ENCODE data around the gene PRKAG1. TPM values are rescaled to one million over a fixed set of nuclear protein-coding genes. Genes with fewer than 3 reads are reported as not detected.

Gene PRKAG1
- total RNA-seq, 3 donors from 2014 or later = 68.1 to 70.6 (median 68.4) TPM

DNA sequence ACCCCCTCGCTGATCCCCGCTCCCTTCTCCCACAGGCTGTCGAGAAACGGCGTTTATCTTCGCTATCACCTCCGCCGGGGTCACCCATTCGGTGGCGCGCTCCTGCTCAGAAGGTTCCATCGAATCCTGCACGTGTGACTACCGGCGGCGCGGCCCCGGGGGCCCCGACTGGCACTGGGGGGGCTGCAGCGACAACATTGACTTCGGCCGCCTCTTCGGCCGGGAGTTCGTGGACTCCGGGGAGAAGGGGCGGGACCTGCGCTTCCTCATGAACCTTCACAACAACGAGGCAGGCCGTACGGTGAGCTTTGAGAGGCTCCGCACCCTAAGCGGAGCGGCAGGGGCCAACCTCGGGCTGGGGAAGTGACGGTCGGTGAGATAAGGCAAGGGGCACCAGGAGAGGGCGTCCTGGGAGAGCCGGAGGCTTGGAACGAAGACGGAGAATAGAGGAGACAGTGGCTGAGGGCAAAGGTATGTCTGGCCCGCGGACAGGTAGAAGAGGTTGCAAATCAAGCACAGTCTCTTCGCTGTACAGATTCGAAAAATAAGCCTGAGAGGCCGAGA is 38.1 kb downstream of the PRKAG1 start:
- no peak for DNase-seq
- Mint-ChIP-seq H3K27me3 (ENCODE audit: low read depth) (peaks cover 35% of the 10 kb centered on the region), H3K4me1 (ENCODE audit: low read depth) (peaks cover 48% of the 10 kb centered on the region), H3K4me3 (peak overlapping the region; percentile 76), H3K36me3 (ENCODE audit: insufficient read depth) (no peaks in the 10 kb centered on the region), H3K9me3 (no peaks in the 10 kb centered on the region)
- no peak for ATAC-seq

DNA sequence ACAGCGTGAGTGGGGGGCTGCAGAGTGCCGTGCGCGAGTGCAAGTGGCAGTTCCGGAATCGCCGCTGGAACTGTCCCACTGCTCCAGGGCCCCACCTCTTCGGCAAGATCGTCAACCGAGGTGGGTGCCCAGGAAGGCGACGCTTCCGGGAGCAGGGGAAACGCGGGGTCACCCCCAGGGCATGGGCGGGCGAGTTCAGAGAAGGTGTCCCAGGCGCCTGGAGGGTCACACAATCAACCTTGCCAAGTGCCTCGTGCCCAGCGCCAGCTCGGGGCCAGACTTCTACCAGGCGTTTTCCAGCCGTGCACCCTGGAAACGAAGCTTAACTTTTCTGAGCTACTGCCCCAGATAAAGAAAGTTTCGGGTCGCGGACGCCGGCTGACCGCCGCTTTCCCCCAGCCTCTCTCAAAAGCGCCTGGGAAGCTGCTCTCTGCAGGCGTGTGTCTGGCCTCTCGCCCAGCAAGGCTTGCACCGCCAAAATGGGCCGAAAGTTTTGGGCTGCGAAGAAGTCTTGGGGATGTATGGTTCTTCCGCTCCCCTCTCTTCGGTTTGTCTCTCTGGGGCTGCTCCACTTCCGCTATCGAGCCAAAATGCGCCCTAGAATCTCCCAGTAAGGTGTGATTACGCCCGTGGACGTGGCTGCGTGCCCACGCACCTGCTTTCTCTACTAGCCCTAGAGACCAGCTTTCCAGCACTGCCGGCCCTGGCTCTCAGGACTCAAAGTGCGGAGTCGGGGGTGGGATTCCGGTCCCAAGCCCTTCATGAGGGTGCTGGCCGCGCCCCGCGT is 38.8 kb downstream of the PRKAG1 start:
- DNase-seq (no peak), ATAC-seq (no peak)
- peaks cover 37% of the 10 kb centered on the region for H3K27me3 Mint-ChIP-seq (ENCODE audit: low read depth)
- H3K4me3 Mint-ChIP-seq = peak overlapping the region; percentile 76
- H3K36me3 Mint-ChIP-seq (ENCODE audit: insufficient read depth) = no peaks in the 10 kb centered on the region
- H3K4me1 Mint-ChIP-seq (ENCODE audit: low read depth) = peaks cover 48% of the 10 kb centered on the region
- no peaks in the 10 kb centered on the region for H3K9me3 Mint-ChIP-seq

DNA sequence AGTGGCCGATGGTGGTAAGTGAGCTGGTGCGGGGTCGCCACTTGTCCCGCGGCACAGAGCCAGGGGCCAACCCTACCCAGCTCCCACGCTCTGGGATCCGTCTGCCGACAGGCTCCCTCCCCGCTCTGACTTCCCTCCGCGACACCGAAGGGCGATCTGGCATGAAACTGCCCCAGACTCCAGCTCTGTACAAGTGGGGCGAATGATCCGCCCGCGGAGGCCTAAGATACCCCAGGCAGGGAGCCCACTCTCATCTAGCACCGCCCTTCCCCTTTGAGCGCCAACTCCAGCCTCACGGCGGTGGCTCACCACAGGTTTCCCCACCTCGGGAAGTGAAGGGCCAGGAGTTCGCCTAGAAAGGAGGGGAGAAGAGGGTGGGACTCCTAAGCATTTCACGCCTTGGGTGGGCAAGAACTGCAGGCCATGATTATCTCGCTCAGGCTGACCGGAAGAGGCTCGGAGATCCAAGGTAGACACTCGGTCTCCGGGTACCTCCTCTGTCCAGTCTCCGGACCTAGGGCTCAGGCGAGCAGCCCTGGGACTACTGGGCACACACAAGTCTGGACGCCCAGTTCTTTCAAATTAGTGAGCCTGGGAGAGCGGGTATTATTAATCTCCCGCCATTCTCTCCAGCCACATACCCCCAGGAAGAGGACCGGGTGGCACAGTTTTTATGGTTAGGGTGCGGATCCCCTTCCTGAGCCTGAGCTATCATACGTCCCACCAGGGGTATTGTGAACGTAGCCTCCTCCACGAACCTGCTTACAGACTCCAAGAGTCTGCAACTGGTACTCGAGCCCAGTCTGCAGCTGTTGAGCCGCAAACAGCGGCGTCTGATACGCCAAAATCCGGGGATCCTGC is 39.6 kb downstream of the PRKAG1 start:
- no peak for ATAC-seq
- H3K4me1 Mint-ChIP-seq (ENCODE audit: low read depth) = peaks cover 48% of the 10 kb centered on the region
- no peaks in the 10 kb centered on the region for H3K36me3 Mint-ChIP-seq (ENCODE audit: insufficient read depth)
- H3K27me3 Mint-ChIP-seq (ENCODE audit: low read depth) = peaks cover 37% of the 10 kb centered on the region
- peak overlapping the region; percentile 76 for H3K4me3 Mint-ChIP-seq
- DNase-seq = no peak
- no peaks in the 10 kb centered on the region for H3K9me3 Mint-ChIP-seq

DNA sequence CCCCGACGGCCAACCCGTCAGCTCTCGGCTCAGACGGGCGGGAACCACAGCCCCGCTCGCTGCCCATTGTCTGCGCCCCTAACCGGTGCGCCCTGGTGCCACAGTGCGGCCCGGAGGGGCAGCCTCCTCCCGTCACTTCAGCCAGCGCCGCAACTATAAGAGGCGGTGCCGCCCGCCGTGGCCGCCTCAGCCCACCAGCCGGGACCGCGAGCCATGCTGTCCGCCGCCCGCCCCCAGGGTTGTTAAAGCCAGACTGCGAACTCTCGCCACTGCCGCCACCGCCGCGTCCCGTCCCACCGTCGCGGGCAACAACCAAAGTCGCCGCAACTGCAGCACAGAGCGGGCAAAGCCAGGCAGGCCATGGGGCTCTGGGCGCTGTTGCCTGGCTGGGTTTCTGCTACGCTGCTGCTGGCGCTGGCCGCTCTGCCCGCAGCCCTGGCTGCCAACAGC is 40.3 kb downstream of the PRKAG1 start, which contains the start of gene WNT1:
Gene WNT1, plus strand, starts transcription at position 32 of the 450 bp plus-strand sequence. Its CDS starts 329 bp downstream, at position 361.
- Mint-ChIP-seq H3K4me1 (ENCODE audit: low read depth) (peaks cover 48% of the 10 kb centered on the region), H3K9me3 (no peaks in the 10 kb centered on the region), H3K4me3 (peak within 1 kb of the TSS; percentile 76), H3K27me3 (ENCODE audit: low read depth) (peaks cover 44% of the 10 kb centered on the region), H3K36me3 (ENCODE audit: insufficient read depth) (no peaks in the 10 kb centered on the region)
- ATAC-seq = peak; percentile 5
- DNase-seq = no peak

DNA sequence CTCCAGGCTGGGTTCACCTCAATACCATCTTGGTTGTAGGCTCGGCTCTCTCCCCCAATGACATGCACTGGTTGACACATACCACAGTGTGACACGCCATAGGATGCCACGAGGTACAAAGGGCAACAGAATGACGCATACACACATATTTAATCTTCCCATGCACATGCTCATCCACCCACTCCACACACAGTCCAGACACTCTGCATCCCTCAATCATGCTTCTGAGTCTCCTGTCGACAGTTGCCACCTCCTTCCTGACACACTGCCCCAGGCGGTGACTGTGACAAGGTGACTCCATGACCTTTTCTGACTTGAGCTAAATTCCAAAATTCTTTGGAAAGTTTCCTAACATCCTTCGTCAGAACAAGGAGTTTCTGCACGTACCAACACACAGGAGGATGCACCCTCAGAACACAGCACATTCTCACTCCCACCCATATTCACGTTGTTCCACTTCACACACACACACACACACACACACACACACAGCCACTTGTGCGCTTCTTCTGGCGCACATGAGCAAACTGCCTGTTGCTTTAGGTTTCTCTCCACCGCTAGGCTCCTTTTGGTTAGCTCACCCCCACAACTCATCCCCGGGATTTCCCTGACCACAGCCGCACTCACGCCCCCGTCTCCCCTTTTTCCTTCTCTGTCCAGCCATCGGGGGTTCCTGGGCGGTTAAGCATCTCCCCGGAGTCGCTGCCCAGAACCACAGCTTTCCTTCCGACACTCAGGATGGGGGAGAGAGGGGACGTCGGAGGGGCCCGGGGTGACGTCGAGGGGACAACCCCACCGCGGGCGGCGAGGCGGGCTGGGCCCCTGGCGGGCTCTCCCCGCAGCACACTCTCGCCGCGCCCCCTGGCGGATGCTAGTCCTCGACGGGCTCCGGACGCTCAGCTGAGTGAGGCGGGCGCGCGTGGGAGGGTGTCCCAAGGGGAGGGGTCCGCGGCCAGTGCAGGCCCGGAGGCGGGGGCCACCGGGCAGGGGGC is 41.0 kb downstream of the PRKAG1 start:
- DNase-seq (peak; percentile 83), ATAC-seq (peak; percentile 63 to 67)
- no peaks in the 10 kb centered on the region for H3K36me3 Mint-ChIP-seq (ENCODE audit: insufficient read depth)
- H3K27me3 Mint-ChIP-seq (ENCODE audit: low read depth) = peaks cover 51% of the 10 kb centered on the region
- H3K4me1 Mint-ChIP-seq (ENCODE audit: low read depth) = peaks cover 50% of the 10 kb centered on the region
- H3K9me3 Mint-ChIP-seq = no peaks in the 10 kb centered on the region
- peak overlapping the region; percentile 35 for H3K4me3 Mint-ChIP-seq

DNA sequence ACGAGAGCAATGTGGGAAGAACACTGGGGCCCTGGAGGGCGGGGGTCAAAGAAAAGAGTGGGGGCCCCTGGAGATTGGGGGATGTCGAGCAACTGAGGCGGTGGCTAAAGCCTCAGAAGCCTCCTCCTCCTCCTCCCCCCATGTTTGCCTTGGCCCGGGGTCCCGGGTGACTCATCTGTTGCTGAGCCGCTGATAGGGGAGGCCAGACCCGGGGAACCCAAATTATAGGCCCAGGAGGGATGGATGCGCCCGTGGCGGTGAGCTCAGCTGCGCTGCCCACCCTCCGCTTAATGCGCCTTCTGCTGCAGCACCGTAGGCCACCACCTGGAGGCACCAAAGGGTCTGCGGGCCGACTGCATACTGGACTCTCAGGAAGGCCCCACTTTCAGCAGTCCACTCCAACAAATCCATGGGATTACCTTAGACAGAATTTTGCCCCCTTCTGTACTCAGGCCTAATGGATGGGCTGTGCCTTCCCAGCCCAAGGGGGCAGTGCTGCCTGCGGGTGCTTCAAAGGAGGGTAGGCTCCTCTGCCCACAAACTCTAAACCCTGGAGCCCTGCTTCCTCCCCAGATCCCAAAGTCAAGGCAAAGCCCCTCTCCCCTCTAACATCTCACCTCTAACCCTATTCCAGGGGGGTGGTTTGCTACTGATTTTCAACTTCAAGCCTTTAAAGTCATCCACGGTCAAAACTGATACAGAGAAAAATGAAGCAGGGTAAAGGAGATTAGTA is 44.5 kb downstream of the PRKAG1 start:
- Mint-ChIP-seq H3K36me3 (ENCODE audit: insufficient read depth) (no peaks in the 10 kb centered on the region), H3K9me3 (no peaks in the 10 kb centered on the region)
- no peak for ATAC-seq

DNA sequence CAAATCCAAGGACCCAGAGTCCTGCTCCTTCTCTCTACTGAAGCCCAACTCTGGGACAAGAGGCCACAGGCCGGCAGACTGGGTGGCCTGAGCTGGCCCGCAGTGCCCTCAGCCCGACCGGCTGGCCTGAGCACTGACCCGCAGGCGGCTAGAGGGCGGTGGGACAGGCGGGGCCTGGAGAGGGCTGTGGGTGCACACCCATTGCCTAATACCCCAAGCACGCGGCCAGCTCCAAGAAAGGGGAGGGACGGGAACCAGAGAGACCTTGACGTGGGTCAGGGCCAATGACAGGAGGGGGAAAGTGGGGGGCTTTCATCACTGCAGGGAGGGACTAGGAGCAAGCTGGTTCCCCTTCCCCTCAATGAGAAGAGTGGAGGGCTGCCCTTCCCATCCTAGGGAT is 45.0 kb downstream of the PRKAG1 start:
- DNase-seq (no peak), ATAC-seq (no peak)
- Mint-ChIP-seq H3K36me3 (ENCODE audit: insufficient read depth) (no peaks in the 10 kb centered on the region), H3K4me1 (ENCODE audit: low read depth) (peaks cover 46% of the 10 kb centered on the region), H3K9me3 (no peaks in the 10 kb centered on the region), H3K4me3 (no peak overlapping the region), H3K27me3 (ENCODE audit: low read depth) (peaks cover 52% of the 10 kb centered on the region)

More for the DNA sequence above, 44.5 kb downstream of the PRKAG1 start:
- DNase-seq = no peak
- Mint-ChIP-seq H3K4me1 (ENCODE audit: low read depth) (peaks cover 48% of the 10 kb centered on the region), H3K27me3 (ENCODE audit: low read depth) (peaks cover 54% of the 10 kb centered on the region), H3K4me3 (no peak overlapping the region)

DNA sequence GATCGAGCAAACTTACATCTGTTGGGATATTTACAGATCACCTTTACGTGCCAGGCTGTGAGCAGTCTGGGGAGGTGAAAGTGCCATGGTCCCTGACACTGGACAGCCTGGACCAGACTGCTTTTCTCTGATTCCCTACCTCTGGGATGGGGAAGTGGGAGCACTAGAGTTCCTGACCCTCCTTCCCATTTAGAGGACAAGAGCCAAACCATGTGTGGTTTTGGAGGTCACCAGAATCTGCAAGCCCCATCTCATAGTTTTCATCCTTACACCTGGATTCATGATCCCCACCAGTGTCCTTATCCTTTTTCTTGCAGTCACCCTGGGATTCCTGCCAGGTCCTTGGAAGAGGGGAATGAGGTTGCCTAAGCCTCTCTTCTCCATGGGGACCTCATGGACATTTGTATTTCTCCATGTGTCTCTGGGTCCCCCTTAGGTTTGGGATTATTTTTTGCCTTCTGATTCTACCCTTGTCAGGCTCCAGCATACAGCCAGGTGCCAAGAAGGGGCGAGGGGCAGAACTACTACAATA is 45.6 kb downstream of the PRKAG1 start:
- H3K36me3 Mint-ChIP-seq (ENCODE audit: insufficient read depth) = no peaks in the 10 kb centered on the region
- peaks cover 46% of the 10 kb centered on the region for H3K4me1 Mint-ChIP-seq (ENCODE audit: low read depth)
- peaks cover 52% of the 10 kb centered on the region for H3K27me3 Mint-ChIP-seq (ENCODE audit: low read depth)
- H3K9me3 Mint-ChIP-seq = no peaks in the 10 kb centered on the region
- DNase-seq (no peak), ATAC-seq (no peak)
- H3K4me3 Mint-ChIP-seq = no peak overlapping the region

DNA sequence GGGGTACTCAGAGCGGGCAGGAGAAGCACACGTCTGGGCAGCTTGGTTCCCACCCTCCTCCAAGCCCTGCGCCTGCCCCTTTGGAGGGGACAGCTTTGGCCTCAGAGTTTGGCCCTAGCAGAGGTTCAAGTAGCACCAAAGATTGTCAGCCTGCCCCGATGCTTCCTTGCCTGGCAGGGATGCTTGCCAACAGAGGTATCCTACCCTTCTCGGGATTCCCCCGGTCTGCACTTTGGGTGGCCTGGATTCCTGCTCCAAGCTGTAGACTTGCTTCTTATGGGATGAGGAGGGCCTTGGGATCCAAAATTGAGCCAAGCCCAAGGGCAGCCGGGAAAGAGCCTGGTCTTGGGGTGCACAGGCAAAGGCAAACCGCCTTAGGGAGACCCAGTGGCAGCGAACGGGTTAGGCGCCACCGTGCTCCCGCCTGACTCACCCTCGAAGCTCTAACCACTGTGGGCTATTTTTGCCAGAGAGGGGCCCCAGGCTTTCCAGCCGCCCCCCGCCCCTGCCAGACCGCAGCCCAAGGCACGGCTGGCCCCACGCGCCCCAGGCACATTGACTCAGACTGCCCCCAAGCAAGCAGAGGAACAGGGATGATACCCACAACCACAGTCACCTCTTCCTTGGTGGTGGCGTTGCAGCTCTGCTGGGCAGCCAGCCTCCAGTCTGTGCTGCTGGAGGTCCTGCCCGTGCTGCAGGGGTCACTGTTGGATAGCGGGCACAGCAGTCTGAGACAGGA is 46.2 kb downstream of the PRKAG1 start:
- ATAC-seq = peak; percentile 34 to 38
- peaks cover 46% of the 10 kb centered on the region for H3K27me3 Mint-ChIP-seq (ENCODE audit: low read depth)
- H3K4me3 Mint-ChIP-seq = peak overlapping the region; percentile 63
- H3K4me1 Mint-ChIP-seq (ENCODE audit: low read depth) = peaks cover 41% of the 10 kb centered on the region
- no peaks in the 10 kb centered on the region for H3K9me3 Mint-ChIP-seq
- DNase-seq = no peak
- no peaks in the 10 kb centered on the region for H3K36me3 Mint-ChIP-seq (ENCODE audit: insufficient read depth)

DNA sequence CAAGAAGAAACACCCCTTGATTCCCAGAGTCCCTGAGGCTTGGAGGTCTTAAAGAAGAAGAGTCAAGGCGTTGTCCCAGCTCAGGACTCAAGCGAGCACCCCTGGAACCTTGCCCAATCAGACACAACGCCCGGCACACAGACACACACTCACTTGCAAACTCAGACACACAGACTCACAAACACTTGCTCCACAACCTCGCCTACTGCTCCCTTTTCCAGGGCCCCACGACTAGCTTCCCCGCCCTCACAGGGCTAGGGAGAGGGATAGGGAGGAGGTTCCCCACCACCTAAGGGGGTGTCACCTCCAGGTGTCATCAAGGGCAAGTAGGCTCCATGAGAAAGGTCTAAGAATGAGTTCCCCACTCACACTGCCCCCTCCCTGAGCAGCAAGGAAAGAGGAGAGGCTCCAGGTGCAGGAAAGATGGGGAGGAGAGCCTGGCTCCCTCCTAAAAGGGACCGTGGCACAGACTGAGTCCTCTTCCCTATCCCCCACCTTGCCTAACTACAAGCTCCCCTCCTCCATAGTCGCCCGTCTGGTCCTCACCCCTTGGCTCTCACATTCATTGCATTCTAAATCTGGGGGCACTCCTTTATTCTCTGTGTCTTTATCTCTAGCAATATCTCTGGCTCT is 47.8 kb downstream of the PRKAG1 start:
- DNase-seq = no peak
- Mint-ChIP-seq H3K27me3 (ENCODE audit: low read depth) (peaks cover 45% of the 10 kb centered on the region), H3K9me3 (no peaks in the 10 kb centered on the region), H3K36me3 (ENCODE audit: insufficient read depth) (no peaks in the 10 kb centered on the region), H3K4me3 (peak overlapping the region; percentile 63), H3K4me1 (ENCODE audit: low read depth) (peaks cover 35% of the 10 kb centered on the region)
- no peak for ATAC-seq

DNA sequence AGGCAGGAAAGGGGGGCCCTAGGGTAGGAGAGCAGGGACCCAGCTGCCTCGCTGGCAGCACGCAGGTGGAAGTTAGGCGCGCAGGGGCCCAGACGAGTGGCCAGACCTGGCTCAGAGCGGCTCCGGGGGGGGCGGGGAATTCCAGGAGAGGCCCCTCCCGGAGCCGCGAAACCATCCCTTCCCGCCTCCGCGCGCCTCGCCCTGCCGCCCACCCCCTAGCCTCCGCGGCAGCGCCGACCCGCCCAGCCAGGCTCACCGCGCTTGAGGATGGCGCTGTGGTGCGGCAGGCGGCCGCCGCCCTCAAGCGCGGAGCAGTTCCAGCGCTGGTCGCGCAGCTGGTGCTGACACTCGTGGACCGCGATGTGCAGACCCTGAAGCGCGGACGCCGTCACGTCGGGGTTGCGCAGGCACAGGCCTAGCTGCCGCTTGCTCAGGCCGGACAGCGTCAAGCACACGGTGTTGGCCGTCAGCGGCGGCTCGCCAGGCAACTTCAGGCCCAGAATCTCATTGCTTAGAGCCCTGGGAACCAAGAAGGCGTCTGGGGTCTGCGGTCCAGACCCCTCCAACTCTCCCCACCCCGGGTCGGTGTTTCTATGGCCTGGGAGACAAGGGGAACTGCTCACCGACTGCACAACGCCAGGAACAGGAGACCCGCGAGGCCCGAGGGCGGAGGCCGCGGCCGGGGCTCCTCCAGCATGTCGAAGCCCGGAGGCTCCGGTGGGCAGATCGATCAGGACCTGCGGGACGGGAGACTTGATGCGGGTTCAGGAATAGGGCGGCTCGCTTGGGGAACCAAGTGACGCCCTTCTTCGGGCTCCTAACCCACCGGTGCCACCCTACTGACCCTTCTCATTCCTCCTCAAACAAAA is 48.5 kb downstream of the PRKAG1 start:
- peak; percentile 59 for DNase-seq
- H3K9me3 Mint-ChIP-seq = no peaks in the 10 kb centered on the region
- peaks cover 35% of the 10 kb centered on the region for H3K4me1 Mint-ChIP-seq (ENCODE audit: low read depth)
- H3K36me3 Mint-ChIP-seq (ENCODE audit: insufficient read depth) = no peaks in the 10 kb centered on the region
- peak overlapping the region; percentile 16 for H3K4me3 Mint-ChIP-seq
- peak; percentile 55 to 56 for ATAC-seq
- peaks cover 44% of the 10 kb centered on the region for H3K27me3 Mint-ChIP-seq (ENCODE audit: low read depth)

Measured in activated T-cell treated with anti-CD3 and anti-CD28 coated beads, Interleukin-2, amount 50 U/mL, for 4 hours (primary cell).